GM12878 (cell line): ENCODE results near the gene S100A8. TPM values are rescaled to one million over a fixed set of nuclear protein-coding genes. Genes with fewer than 3 reads are reported as not detected.

ENCODE experiments used
- ATAC-seq: fragments of 200-7000 bp; cut with Tn5 transposase; 3 replicates; pipeline ENCODE4 v1.9.1; 2020; ENCODE audit warnings: mild to moderate bottlenecking, moderate library complexity
- BruUV-seq: library from RNA; stranded (reverse); fragments of 400-500 nt; replicated peaks from 2 replicates; lab custom pipeline; 2021; lab: Mats Ljungman, UMichigan
- CTCF ChIA-PET: fragments of 300-600 bp; sonication (Branson Sonifier 250); formaldehyde crosslinking; extraction: SDS; loops from one replicate; lab custom pipeline; 2021; ENCODE audit warnings: inconsistent platforms; lab: Yijun Ruan, JAX
- POLR2A ChIA-PET: fragments of 350-600 bp; formaldehyde crosslinking; extraction: SDS; loops from one replicate; lab custom pipeline; 2021; ENCODE audit warnings: inconsistent platforms; lab: Charles Lee
- RAD21 ChIA-PET: fragments of 300-600 bp; sonication (Branson Sonifier 250); formaldehyde crosslinking; loops from one replicate; lab custom pipeline; 2023; ENCODE audit warnings: antibody characterized with exemption; ENCODE audit not compliant: unreplicated experiment; lab: Charles Lee
- SMC1A ChIA-PET: fragments of 300-600 bp; sonication (Branson Sonifier 250); formaldehyde crosslinking; loops from one replicate; lab custom pipeline; 2023; ENCODE audit not compliant: unreplicated experiment, uncharacterized antibody; lab: Charles Lee
- DNase-seq: peaks from one replicate; pipeline ENCODE4 v3.0.0-alpha.2; 2011; ENCODE audit warnings: low read depth, low spot score
- FAIRE-seq: peaks from 3 replicates; lab custom pipeline; 2011; peaks lifted over from hg19 to GRCh38; lab: Jason Lieb, UNC
- H2AFZ ChIP-seq: 2 replicates; pipeline ENCODE4 v1.6.0; 2011; ENCODE audit warnings: low read depth, low read length, control low read depth; ENCODE audit not compliant: control insufficient read depth
- H3K27ac ChIP-seq: 2 replicates; pipeline ENCODE4 v1.5.1; 2011; ENCODE audit warnings: control low read depth; ENCODE audit not compliant: control insufficient read depth, insufficient read depth
- H3K27me3 ChIP-seq, 2 experiments: replicated peaks in 1 of 2; 2 replicates each; pipeline versions ENCODE4 v1.6.0 to v1.6.1; 2011; ENCODE audit warnings: low read length in 1 of 2; ENCODE audit not compliant: control insufficient read depth in 2 of 2, insufficient read depth in 2 of 2
- H3K36me3 ChIP-seq, 2 experiments: 2 replicates each; pipeline ENCODE4 v1.5.1; 2011; ENCODE audit warnings: low read length in 1 of 2; ENCODE audit not compliant: control insufficient read depth in 2 of 2, insufficient read depth in 2 of 2
- H3K4me1 ChIP-seq: 2 replicates; pipeline ENCODE4 v1.6.1; 2011; ENCODE audit warnings: mild to moderate bottlenecking, low read length, moderate library complexity, mixed read lengths; ENCODE audit not compliant: control insufficient read depth, insufficient read depth
- H3K4me2 ChIP-seq: 2 replicates; pipeline ENCODE4 v1.6.0; 2011; ENCODE audit warnings: control low read depth; ENCODE audit not compliant: control insufficient read depth, insufficient read depth
- H3K4me3 ChIP-seq: fragments of 200-600 bp; sonication (generic); 2 replicates; pipeline ENCODE4 v1.5.1; 2016
- H3K79me2 ChIP-seq: 2 replicates; pipeline ENCODE4 v1.6.0; 2011; ENCODE audit warnings: low read length; ENCODE audit not compliant: control insufficient read depth, insufficient read depth
- H3K9ac ChIP-seq: 2 replicates; pipeline ENCODE4 v1.8.0; 2011; ENCODE audit warnings: low read length, control low read depth, mixed read lengths; ENCODE audit not compliant: control insufficient read depth, insufficient read depth
- H3K9me3 ChIP-seq: replicated peaks from 3 replicates; pipeline ENCODE4 v1.5.1; 2011; ENCODE audit warnings: mild to moderate bottlenecking, low read length; ENCODE audit not compliant: control insufficient read depth, insufficient read depth
- H4K20me1 ChIP-seq: 2 replicates; pipeline ENCODE4 v1.6.0; 2011; ENCODE audit not compliant: control insufficient read depth, insufficient read depth
- CBX5 ChIP-seq: sonication (generic); IDR thresholded peaks from 2 replicates; pipeline ENCODE4 v1.6.1; 2016; ENCODE audit warnings: low read depth, moderate library complexity, mild to moderate bottlenecking, inconsistent platforms
- CHD2 ChIP-seq: IDR thresholded peaks from 2 replicates; pipeline ENCODE4 v1.6.1; 2011; ENCODE audit warnings: low read depth, low read length, improper control_type of control experiment, borderline replicate concordance
- CHD4 ChIP-seq: fragments of 200-600 bp; sonication (generic); IDR thresholded peaks from 2 replicates; pipeline ENCODE4 v1.6.1; 2016; ENCODE audit warnings: mild to moderate bottlenecking
- FOXM1 ChIP-seq: IDR thresholded peaks from 2 replicates; pipeline ENCODE4 v1.6.1; 2012; ENCODE audit warnings: low read depth, mild to moderate bottlenecking, inconsistent platforms, low read length, moderate library complexity
- IKZF1 ChIP-seq: fragments of 450-650 bp; conservative IDR thresholded peaks from 2 replicates; pipeline ENCODE4 v1.6.1; 2017; ENCODE audit warnings: antibody characterized with exemption, mild to moderate bottlenecking
- LARP7 ChIP-seq: fragments of 450-650 bp; IDR thresholded peaks from 2 replicates; pipeline ENCODE4 v1.6.1; 2017; ENCODE audit warnings: mild to moderate bottlenecking
- MTA2 ChIP-seq: fragments of 450-650 bp; IDR thresholded peaks from 2 replicates; pipeline ENCODE4 v1.6.1; 2016; ENCODE audit warnings: low read depth, mild to moderate bottlenecking, moderate library complexity
- MYB ChIP-seq: fragments of 150-350 bp; IDR thresholded peaks from 2 replicates; pipeline ENCODE4 v1.6.1; 2014; ENCODE audit warnings: mild to moderate bottlenecking, low read depth, low read length, borderline replicate concordance
- PAX5 ChIP-seq: IDR thresholded peaks from 2 replicates; pipeline ENCODE4 v1.6.1; 2011; ENCODE audit warnings: low read depth, low read length, borderline replicate concordance
- POLR2AphosphoS2 ChIP-seq: IDR thresholded peaks from 2 replicates; pipeline ENCODE4 v1.6.1; 2011; ENCODE audit warnings: low read depth, mild to moderate bottlenecking, low read length, improper control_type of control experiment, moderate library complexity
- RUNX3 ChIP-seq: IDR thresholded peaks from 2 replicates; pipeline ENCODE4 v1.6.1; 2012; ENCODE audit warnings: low read length, inconsistent platforms
- SMAD5 ChIP-seq: IDR thresholded peaks from 2 replicates; pipeline ENCODE4 v1.6.1; 2016; ENCODE audit warnings: antibody characterized with exemption, low read depth
- SREBF1 ChIP-seq: IDR thresholded peaks from 2 replicates; pipeline ENCODE4 v1.6.1; 2012; ENCODE audit warnings: mild to moderate bottlenecking, low read length
- ZBED1 ChIP-seq: IDR thresholded peaks from 2 replicates; pipeline ENCODE4 v1.6.1; 2016; ENCODE audit warnings: borderline replicate concordance
- ZNF217 ChIP-seq: fragments of 450-650 bp; IDR thresholded peaks from 2 replicates; pipeline ENCODE4 v1.6.1; 2017; ENCODE audit warnings: antibody characterized with exemption, mild to moderate bottlenecking
- ZSCAN29 ChIP-seq: fragments of 450-650 bp; IDR thresholded peaks from 2 replicates; pipeline ENCODE4 v1.6.1; 2017; ENCODE audit warnings: mild to moderate bottlenecking, moderate library complexity
- WGBS: methylation state at CpG from one replicate; pipeline ENCODE4 v1.1.6; 2016; ENCODE audit warnings: low lambda C conversion rate; ENCODE audit not compliant: insufficient replicate concordance, insufficient coverage; ENCODE audit errors: missing lambda C conversion rate; 5-methylcytosine and 5-hydroxymethylcytosine counted together
- in situ Hi-C: fragments of 300-500 bp; cut with MboI; formaldehyde crosslinking; loops from 9 replicates; pipeline ENCODE4 v1.14.3; 2018; ENCODE audit warnings: mixed read lengths
- intact Hi-C: fragments of 100-400 bp; cut with micrococcal nuclease; formaldehyde crosslinking; loops from one replicate; pipeline ENCODE4 v1.14.2; 2022; ENCODE audit not compliant: unreplicated experiment
- polyA plus RNA-seq, 11 experiments: library from polyadenylated mRNA; depleted of rRNA in 4 of 11; unstranded in 6 of 11; stranded (reverse) in 5 of 11; fragments of >200 nt; fragmentation: Nextera tagmentation in 4 of 11; fragmentation: Illumina TruSeq in 1 of 11; extraction: Ambion mirVana in 4 of 11; extraction: Trizol in 1 of 11; gene quantifications; 1 replicate in 1 of 11; 2 replicates in 10 of 11; pipeline versions ENCODE4 v1.2.1 to v1.2.3, GENCODE V29; 2011 to 2016; ENCODE audit warnings: inconsistent platforms in 2 of 11, missing spikeins in 2 of 11, low read depth in 1 of 11
- total RNA-seq, 4 experiments: library from RNA; depleted of rRNA in 3 of 4; stranded (reverse); fragments of >200 nt in 3 of 4; fragmentation: Illumina TruSeq in 1 of 4; extraction: Trizol in 1 of 4; gene quantifications; 2 replicates each; pipeline versions ENCODE4 v1.2.1 to v1.2.3, GENCODE V29; 2013 to 2021
- TF ChIP-seq, protein P1 (sequence below): IDR thresholded peaks from 2 replicates; pipeline ENCODE4 v1.6.1; 2012; ENCODE audit warnings: low read depth, low read length, improper control_type of control experiment
- TF ChIP-seq, protein P2 (sequence below): IDR thresholded peaks from 2 replicates; pipeline ENCODE4 v1.6.1; 2012; ENCODE audit warnings: low read depth, low read length, improper control_type of control experiment

S100A8 gene
- total and polyA plus RNA-seq, 10 of the 15 experiments (the other 5 are each of a cell fraction or from before 2014, with no cell fraction given): 0.28 TPM; not detected in 9

- Histone ChIP-seq H3K36me3 (no peaks in the 10 kb centered on the region), H2AFZ (no peak overlapping the region), H3K27ac (no peak overlapping the region), H3K4me2 (no peak overlapping the region), H4K20me1 (no peaks in the 10 kb centered on the region), H3K9ac (no peak overlapping the region), H3K27me3 (peaks cover 2% of the 10 kb centered on the region in 2 experiments; a peak in 3 of 4 replicates), H3K9me3 (no peaks in the 10 kb centered on the region), H3K79me2 (no peaks in the 10 kb centered on the region), H3K4me1 (no peaks in the 10 kb centered on the region), H3K4me3 (no peak overlapping the region)
- POLR2A ChIA-PET: no interaction called here
- ATAC-seq (no peak), FAIRE-seq (no peak), DNase-seq (no peak)
- 64% methylated on average over 6 of the region's 6 CpGs for WGBS
- SMC1A ChIA-PET: no interaction called here
- RAD21 ChIA-PET: no interaction called here
- in situ Hi-C loops (no loop called here), intact Hi-C loops (no loop called here)
- CTCF ChIA-PET: interaction anchor here (1.2 kb wide), 1 partner anchor 39 kb away, joined by 3 read pairs; no protein-coding TSS in a partner anchor
- TF ChIP-seq POLR2AphosphoS2 (no peak), PAX5 (no peak), ZSCAN29 (no peak), ZBED1 (no peak), ZNF217 (no peak)
- TF ChIP-seq, protein P1, sequence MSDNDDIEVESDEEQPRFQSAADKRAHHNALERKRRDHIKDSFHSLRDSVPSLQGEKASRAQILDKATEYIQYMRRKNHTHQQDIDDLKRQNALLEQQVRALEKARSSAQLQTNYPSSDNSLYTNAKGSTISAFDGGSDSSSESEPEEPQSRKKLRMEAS: no peak
- BruUV-seq: no TSS peak
Measured at GRCh38 chr1:153393926-153394325, 3.1 kb upstream of the S100A8 start.

DNA sequence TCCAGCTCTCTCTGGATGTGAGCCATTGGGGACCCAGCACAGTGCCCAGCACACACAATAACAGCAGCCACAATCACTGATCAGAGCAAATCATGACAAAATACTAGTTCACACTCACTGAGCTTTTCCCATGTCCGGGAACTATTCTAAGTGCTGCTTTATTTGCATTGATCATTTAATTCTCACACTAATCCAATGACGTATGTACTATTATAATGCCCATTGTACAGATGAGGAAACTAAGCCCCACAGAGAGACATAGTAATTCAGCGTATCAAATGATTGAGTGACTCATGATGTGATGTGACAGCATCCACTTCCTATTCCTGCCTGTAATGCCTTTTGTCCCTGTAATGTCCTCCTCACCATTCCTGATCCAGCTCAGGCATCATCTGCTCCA, 1.9 kb upstream of the S100A8 start:
- Histone ChIP-seq H3K27me3 (peaks cover 1 to 2% of the 10 kb centered on the region in 2 experiments; a peak in 2 of 4 replicates), H3K27ac (no peak overlapping the region), H4K20me1 (no peaks in the 10 kb centered on the region), H3K4me3 (no peak overlapping the region), H3K9me3 (no peaks in the 10 kb centered on the region), H3K79me2 (no peaks in the 10 kb centered on the region), H3K4me2 (no peak overlapping the region), H2AFZ (no peak overlapping the region), H3K4me1 (no peaks in the 10 kb centered on the region), H3K36me3 (no peaks in the 10 kb centered on the region)
- RAD21 ChIA-PET: no interaction called here
- in situ Hi-C loops: no loop called here
- CTCF ChIA-PET: interaction anchor here (1.2 to 1.4 kb wide), 2 partner anchors 38 to 102 kb away, joined by 3 to 5 read pairs; no protein-coding TSS in a partner anchor
- no TSS peak for BruUV-seq
- FAIRE-seq (peak; percentile 70), ATAC-seq (no peak), DNase-seq (no peak)
- TF ChIP-seq ZSCAN29: no peak
- TF ChIP-seq FOXM1: no peak
- TF ChIP-seq MYB: no peak
- TF ChIP-seq IKZF1: no peak
- no peak for TF ChIP-seq CBX5
- no peak for TF ChIP-seq MTA2
- TF ChIP-seq CHD4: no peak
- no peak for TF ChIP-seq SREBF1
- TF ChIP-seq LARP7: no peak
- TF ChIP-seq, protein P2, sequence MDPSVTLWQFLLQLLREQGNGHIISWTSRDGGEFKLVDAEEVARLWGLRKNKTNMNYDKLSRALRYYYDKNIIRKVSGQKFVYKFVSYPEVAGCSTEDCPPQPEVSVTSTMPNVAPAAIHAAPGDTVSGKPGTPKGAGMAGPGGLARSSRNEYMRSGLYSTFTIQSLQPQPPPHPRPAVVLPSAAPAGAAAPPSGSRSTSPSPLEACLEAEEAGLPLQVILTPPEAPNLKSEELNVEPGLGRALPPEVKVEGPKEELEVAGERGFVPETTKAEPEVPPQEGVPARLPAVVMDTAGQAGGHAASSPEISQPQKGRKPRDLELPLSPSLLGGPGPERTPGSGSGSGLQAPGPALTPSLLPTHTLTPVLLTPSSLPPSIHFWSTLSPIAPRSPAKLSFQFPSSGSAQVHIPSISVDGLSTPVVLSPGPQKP: no peak
- TF ChIP-seq CHD2: no peak
- TF ChIP-seq RUNX3: no peak
- TF ChIP-seq SMAD5: no peak
- TF ChIP-seq, all 136 proteins: peak for 0
- POLR2A ChIA-PET: no interaction called here
- H3K9ac ChIP-seq: no peak overlapping the region
- SMC1A ChIA-PET: no interaction called here
- intact Hi-C loops: no loop called here
- WGBS: 18% methylated on average over 3 of the region's 3 CpGs
